ENCODE results near the gene CASTOR2.
"Not testable (repeated sequence)": the region's sequence is repeated elsewhere in the genome, so short reads cannot be mapped to it uniquely, and the experiment has no call there.

- not testable (repeated sequence) for TF ChIP-seq CTCF, POLR2A (IDR thresholded peaks at IDR 0.05)
Measured at GRCh38 chr7:74963704-74964510, 598 bp upstream of the CASTOR2 start.
